DND-41 (cell line): ENCODE data around the gene SUDS3.

Experiments
- ATAC-seq: fragments of 200-7000 bp; cut with Tn5 transposase; 3 replicates; pipeline ENCODE4 v1.9.1; 2021; ENCODE audit warnings: low read depth; ENCODE audit not compliant: insufficient read depth
- DNase-seq: peaks from one replicate; pipeline ENCODE4 v3.0.0-alpha.2; 2020
- H2AFZ ChIP-seq: 2 replicates; pipeline ENCODE4 v1.6.0; 2012; ENCODE audit warnings: low read depth, low read length
- H3K27ac ChIP-seq: 2 replicates; pipeline ENCODE4 v1.5.1; 2012; ENCODE audit warnings: low read length, inconsistent platforms
- H3K27me3 ChIP-seq: fragments of 200-600 bp; sonication (generic); 2 replicates; pipeline ENCODE4 v1.6.0; 2012; ENCODE audit warnings: low read length, mild to moderate bottlenecking, inconsistent platforms; ENCODE audit not compliant: insufficient read depth, poor library complexity
- H3K36me3 ChIP-seq: 2 replicates; pipeline ENCODE4 v1.5.1; 2012; ENCODE audit warnings: low read length, inconsistent platforms; ENCODE audit not compliant: insufficient read depth
- H3K4me1 ChIP-seq: 2 replicates; pipeline ENCODE4 v1.5.1; 2012; ENCODE audit warnings: mild to moderate bottlenecking, low read length; ENCODE audit not compliant: insufficient read depth
- H3K4me2 ChIP-seq: 2 replicates; pipeline ENCODE4 v1.6.0; 2012; ENCODE audit warnings: mild to moderate bottlenecking, moderate library complexity, low read length, inconsistent platforms; ENCODE audit not compliant: insufficient read depth
- H3K4me3 ChIP-seq, 2 experiments: fragments of 200-600 bp in 1 of 2; shearing (Covaris generic) in 1 of 2; 2 replicates each; pipeline ENCODE4 v1.5.1; 2012 to 2016; ENCODE audit warnings: inconsistent platforms in 2 of 2, low read length in 2 of 2, mild to moderate bottlenecking in 2 of 2, low read depth in 1 of 2, moderate library complexity in 1 of 2
- H3K79me2 ChIP-seq: 2 replicates; pipeline ENCODE4 v1.6.0; 2012; ENCODE audit warnings: low read length, inconsistent platforms; ENCODE audit not compliant: insufficient read depth
- H3K9ac ChIP-seq: 2 replicates; pipeline ENCODE4 v1.6.0; 2012; ENCODE audit warnings: low read depth, mild to moderate bottlenecking, inconsistent platforms, low read length, moderate library complexity
- H3K9me3 ChIP-seq: 2 replicates; pipeline ENCODE4 v1.5.1; 2012; ENCODE audit warnings: low read length, moderate library complexity, mild to moderate bottlenecking, inconsistent platforms; ENCODE audit not compliant: insufficient read depth, severe bottlenecking
- H4K20me1 ChIP-seq: 2 replicates; pipeline ENCODE4 v1.6.0; 2012; ENCODE audit warnings: low read length; ENCODE audit not compliant: insufficient read depth
- CTCF ChIP-seq: IDR thresholded peaks from 2 replicates; pipeline ENCODE4 v1.5.1; 2012; ENCODE audit warnings: borderline replicate concordance, low read length, moderate library complexity, mild to moderate bottlenecking; ENCODE audit not compliant: poor library complexity, severe bottlenecking; ENCODE audit errors: extremely low read depth
- EZH2 ChIP-seq: IDR thresholded peaks from 3 replicates; pipeline ENCODE4 v1.6.1; 2012; ENCODE audit warnings: borderline replicate concordance, low read depth, mild to moderate bottlenecking, moderate library complexity, low read length, inconsistent platforms; ENCODE audit not compliant: severe bottlenecking

Gene SUDS3

DNA sequence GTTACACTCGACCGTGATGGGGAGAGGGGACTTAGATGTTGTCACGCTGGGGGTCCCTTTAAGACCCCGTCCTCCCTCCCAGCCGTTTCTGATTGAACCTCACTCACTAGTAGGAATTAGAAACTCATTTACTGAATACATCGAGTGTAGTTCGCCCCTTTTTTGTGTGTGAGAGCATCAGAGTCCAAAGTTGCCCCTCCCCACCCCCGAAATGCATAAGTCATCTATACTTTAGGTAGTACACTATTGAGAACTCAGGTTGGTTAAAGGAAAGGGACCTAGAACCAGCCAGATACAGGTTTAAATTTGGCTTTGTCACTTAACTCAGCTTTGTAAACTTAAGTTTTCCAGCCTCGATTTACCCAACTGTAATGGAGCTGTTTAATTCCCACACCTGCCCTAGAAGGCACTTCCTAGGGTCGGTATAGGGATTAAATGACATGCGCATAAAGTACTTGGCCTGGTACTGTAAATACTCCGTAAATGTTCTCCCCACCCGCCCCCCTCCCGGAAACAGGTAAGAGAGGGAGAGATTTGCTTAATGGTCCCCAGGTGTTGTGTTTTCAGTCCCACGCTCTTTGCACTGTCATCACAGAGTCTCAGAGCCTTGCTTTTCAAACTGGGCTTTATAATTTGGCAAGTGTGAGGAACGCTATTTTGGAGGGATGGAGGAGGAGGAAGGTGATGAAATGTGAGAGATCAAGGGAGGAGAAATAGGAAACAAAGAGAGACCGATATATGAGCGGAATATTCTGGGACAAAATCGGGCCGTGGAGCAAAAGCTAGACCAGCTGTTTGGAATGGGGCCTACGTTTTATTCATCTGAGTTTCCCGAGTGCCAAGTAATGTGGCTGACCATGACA, 897 bp downstream of the SUDS3 start:
- H3K4me1 ChIP-seq, result peaks cover 49% of the 10 kb centered on the region
- H3K27ac ChIP-seq, result peak overlapping the region; percentile 99
- peak overlapping the region; percentile 85 for H3K4me2 ChIP-seq
- H3K79me2 ChIP-seq, result peaks cover 48% of the 10 kb centered on the region
- peak overlapping the region; percentile 91 to 95; a peak in 3 of 4 replicates for H3K4me3 ChIP-seq
- H3K27me3 ChIP-seq, result no peaks in the 10 kb centered on the region
- peaks cover 32% of the 10 kb centered on the region for H3K36me3 ChIP-seq
- H2AFZ ChIP-seq, result peak overlapping the region; percentile 56
- DNase-seq (peak; percentile 21), ATAC-seq (no peak)
- H3K9ac ChIP-seq, result peak overlapping the region; percentile 79
- TF ChIP-seq CTCF (no peak), EZH2 (no peak)
- peaks cover 19% of the 10 kb centered on the region for H4K20me1 ChIP-seq
- H3K9me3 ChIP-seq, result no peaks in the 10 kb centered on the region

GRCh38 chr12:118377884-118378470, 1.6 kb downstream of the SUDS3 start:
- peak overlapping the region; percentile 56; the same call in 1 of the 2 replicates for H2AFZ ChIP-seq
- H4K20me1 ChIP-seq, result peaks cover 19% of the 10 kb centered on the region
- no peaks in the 10 kb centered on the region for H3K27me3 ChIP-seq

GRCh38 chr12:118391424-118391823, 15.1 kb downstream of the SUDS3 start:
- Histone ChIP-seq H3K4me3 (no peak overlapping the region), H3K27me3 (no peaks in the 10 kb centered on the region), H3K36me3 (peaks cover 85% of the 10 kb centered on the region), H3K9me3 (no peaks in the 10 kb centered on the region), H3K4me2 (no peak overlapping the region), H3K79me2 (no peaks in the 10 kb centered on the region), H3K27ac (no peak overlapping the region), H3K9ac (no peak overlapping the region), H4K20me1 (peaks cover 4% of the 10 kb centered on the region; the same call in 1 of the 2 replicates), H2AFZ (no peak overlapping the region), H3K4me1 (no peaks in the 10 kb centered on the region)
- no peak for TF ChIP-seq EZH2
- TF ChIP-seq CTCF, result no peak
- ATAC-seq (no peak), DNase-seq (no peak)

More at GRCh38 chr12:118377884-118378470, 1.6 kb downstream of the SUDS3 start:
- H3K4me2 ChIP-seq, result peak overlapping the region; percentile 85
- H3K4me1 ChIP-seq, result peaks cover 49% of the 10 kb centered on the region
- H3K4me3 ChIP-seq, result peak overlapping the region; percentile 91 to 95; a peak in 3 of 4 replicates
- TF ChIP-seq EZH2 (no peak), CTCF (peak; percentile 94)
- peaks cover 47% of the 10 kb centered on the region for H3K79me2 ChIP-seq
- peak overlapping the region; percentile 79 for H3K9ac ChIP-seq
- 0 out of 3 replicates have a peak, but pooled peaks have one; percentile 3 for ATAC-seq
- peaks cover 37% of the 10 kb centered on the region for H3K36me3 ChIP-seq
- H3K9me3 ChIP-seq, result no peaks in the 10 kb centered on the region
- peak; percentile 77 for DNase-seq
- peak overlapping the region; percentile 99 for H3K27ac ChIP-seq
